ENCODE data around the gene PDGFD.

PDGFD gene

GRCh38 chr11:104095791-104096190, 68.2 kb downstream of the PDGFD start:
- no peak overlapping the region for H3K27ac Mint-ChIP-seq
- intact Hi-C loops (cut with micrococcal nuclease) = no loop called here
- H3K36me3 Mint-ChIP-seq (ENCODE audit: low read depth) = no peaks in the 10 kb centered on the region
- H3K4me1 Mint-ChIP-seq (ENCODE audit: low read depth) = peaks cover 7% of the 10 kb centered on the region
- H3K4me3 Mint-ChIP-seq = no peak overlapping the region
- H3K27me3 Mint-ChIP-seq = no peaks in the 10 kb centered on the region
- no peaks in the 10 kb centered on the region for H3K9me3 Mint-ChIP-seq

- H3K4me1 Mint-ChIP-seq (ENCODE audit: low read depth) = peaks cover 7% of the 10 kb centered on the region
- H3K4me3 Mint-ChIP-seq = no peak overlapping the region
- no peak overlapping the region for H3K27ac Mint-ChIP-seq
- H3K36me3 Mint-ChIP-seq (ENCODE audit: low read depth) = no peaks in the 10 kb centered on the region
- intact Hi-C loops (cut with micrococcal nuclease) = no loop called here
- H3K27me3 Mint-ChIP-seq = no peaks in the 10 kb centered on the region
- no peaks in the 10 kb centered on the region for H3K9me3 Mint-ChIP-seq
Measured at GRCh38 chr11:104094576-104094975, 69.4 kb downstream of the PDGFD start.

- Mint-ChIP-seq H3K4me1 (ENCODE audit: low read depth) (peaks cover 7% of the 10 kb centered on the region), H3K4me3 (no peak overlapping the region), H3K27ac (no peak overlapping the region), H3K9me3 (no peaks in the 10 kb centered on the region), H3K36me3 (ENCODE audit: low read depth) (no peaks in the 10 kb centered on the region), H3K27me3 (no peaks in the 10 kb centered on the region)
- intact Hi-C loops (cut with micrococcal nuclease) = no loop called here
Measured at GRCh38 chr11:104093426-104094280, 70.3 kb downstream of the PDGFD start.

DNA sequence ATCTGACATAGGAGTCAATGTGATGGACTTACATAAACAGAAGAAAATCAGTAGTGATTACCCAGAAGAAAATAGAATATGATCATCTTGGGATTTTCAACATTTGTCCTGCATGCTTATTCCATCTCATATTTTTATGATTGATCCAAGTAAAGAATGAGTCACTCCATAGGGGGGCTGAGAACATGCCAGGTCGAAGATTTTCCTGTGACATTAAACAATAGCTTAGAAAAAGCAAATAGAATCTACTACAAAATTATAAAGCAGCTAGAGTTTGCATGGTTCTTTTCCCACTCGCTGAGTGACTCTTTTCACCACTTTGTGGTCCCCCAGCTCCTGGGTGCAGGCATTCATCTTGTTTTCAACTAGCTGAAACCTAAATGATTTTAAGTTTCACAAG, 71.2 kb downstream of the PDGFD start:
- intact Hi-C loops (cut with micrococcal nuclease) = no loop called here
- no peak overlapping the region for H3K4me3 Mint-ChIP-seq

GRCh38 chr11:104091281-104092096, 72.5 kb downstream of the PDGFD start:
- H3K27me3 Mint-ChIP-seq = no peaks in the 10 kb centered on the region
- no peaks in the 10 kb centered on the region for H3K36me3 Mint-ChIP-seq (ENCODE audit: low read depth)
- no peaks in the 10 kb centered on the region for H3K9me3 Mint-ChIP-seq
- peaks cover 7% of the 10 kb centered on the region for H3K4me1 Mint-ChIP-seq (ENCODE audit: low read depth)
- H3K27ac Mint-ChIP-seq = no peak overlapping the region
- H3K4me3 Mint-ChIP-seq = no peak overlapping the region
- intact Hi-C loops (cut with micrococcal nuclease) = no loop called here

More for the DNA sequence above, 71.2 kb downstream of the PDGFD start:
- H3K4me1 Mint-ChIP-seq (ENCODE audit: low read depth) = peaks cover 7% of the 10 kb centered on the region
- H3K9me3 Mint-ChIP-seq = no peaks in the 10 kb centered on the region
- H3K36me3 Mint-ChIP-seq (ENCODE audit: low read depth) = no peaks in the 10 kb centered on the region
- no peaks in the 10 kb centered on the region for H3K27me3 Mint-ChIP-seq
- H3K27ac Mint-ChIP-seq = no peak overlapping the region

DNA sequence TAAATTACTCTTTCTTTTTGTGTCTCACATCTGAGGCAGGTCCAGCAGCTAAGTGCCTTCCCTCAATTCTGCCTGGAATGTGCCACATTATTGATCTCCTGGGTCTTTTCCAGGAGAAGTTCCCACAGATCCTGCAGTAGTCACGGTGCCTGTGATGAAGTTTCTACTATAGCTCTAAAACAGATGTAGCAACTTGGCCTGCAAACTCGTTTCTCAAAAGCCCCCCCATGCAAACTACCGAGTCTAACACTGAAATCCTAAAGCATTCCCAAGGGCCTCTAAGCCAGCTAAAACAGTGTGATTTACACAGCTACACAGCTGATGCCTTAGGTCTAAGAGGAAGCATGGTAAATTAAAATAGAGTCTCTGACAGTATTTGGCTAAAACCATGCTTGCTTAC, 73.2 kb downstream of the PDGFD start:
- Mint-ChIP-seq H3K27ac (no peak overlapping the region), H3K4me1 (ENCODE audit: low read depth) (peaks cover 7% of the 10 kb centered on the region), H3K36me3 (ENCODE audit: low read depth) (no peaks in the 10 kb centered on the region), H3K27me3 (no peaks in the 10 kb centered on the region), H3K9me3 (no peaks in the 10 kb centered on the region), H3K4me3 (no peak overlapping the region)
- intact Hi-C loops (cut with micrococcal nuclease) = no loop called here

DNA sequence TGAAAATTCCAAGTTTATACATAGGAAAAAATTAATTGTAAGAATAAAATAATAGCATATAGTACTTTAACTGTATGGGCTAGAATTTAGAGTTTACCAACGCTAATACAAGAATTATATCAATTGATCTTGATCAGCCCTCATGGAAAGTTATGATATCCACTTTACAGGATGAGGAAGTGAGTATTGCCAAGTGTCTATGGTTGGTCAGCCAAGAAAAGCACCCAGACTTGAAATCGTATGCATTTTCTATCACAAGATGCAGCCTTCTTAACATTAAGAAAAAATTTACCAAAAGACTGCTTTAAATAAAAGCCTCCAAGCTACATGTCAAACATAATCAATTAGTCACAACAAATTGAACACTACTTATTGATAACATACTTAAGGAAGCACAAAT, 74.5 kb downstream of the PDGFD start:
- H3K36me3 Mint-ChIP-seq (ENCODE audit: low read depth) = no peaks in the 10 kb centered on the region
- peaks cover 7% of the 10 kb centered on the region for H3K4me1 Mint-ChIP-seq (ENCODE audit: low read depth)
- no peak overlapping the region for H3K4me3 Mint-ChIP-seq
- H3K27me3 Mint-ChIP-seq = no peaks in the 10 kb centered on the region
- intact Hi-C loops (cut with micrococcal nuclease) = no loop called here
- H3K27ac Mint-ChIP-seq = no peak overlapping the region
- no peaks in the 10 kb centered on the region for H3K9me3 Mint-ChIP-seq

GRCh38 chr11:104086621-104087020, 77.3 kb downstream of the PDGFD start:
- no peak overlapping the region for H3K4me3 Mint-ChIP-seq
- H3K36me3 Mint-ChIP-seq (ENCODE audit: low read depth) = no peaks in the 10 kb centered on the region
- H3K27me3 Mint-ChIP-seq = no peaks in the 10 kb centered on the region
- peaks cover 5% of the 10 kb centered on the region for H3K4me1 Mint-ChIP-seq (ENCODE audit: low read depth)
- no peaks in the 10 kb centered on the region for H3K9me3 Mint-ChIP-seq
- no peak overlapping the region for H3K27ac Mint-ChIP-seq
- intact Hi-C loops (cut with micrococcal nuclease) = no loop called here

GRCh38 chr11:104078995-104079394, 85.0 kb downstream of the PDGFD start:
- Mint-ChIP-seq H3K9me3 (peaks cover 9% of the 10 kb centered on the region), H3K4me1 (ENCODE audit: low read depth) (peaks cover 20% of the 10 kb centered on the region), H3K36me3 (ENCODE audit: low read depth) (no peaks in the 10 kb centered on the region), H3K4me3 (no peak overlapping the region), H3K27ac (no peak overlapping the region), H3K27me3 (no peaks in the 10 kb centered on the region)
- intact Hi-C loops (cut with micrococcal nuclease) = no loop called here

DNA sequence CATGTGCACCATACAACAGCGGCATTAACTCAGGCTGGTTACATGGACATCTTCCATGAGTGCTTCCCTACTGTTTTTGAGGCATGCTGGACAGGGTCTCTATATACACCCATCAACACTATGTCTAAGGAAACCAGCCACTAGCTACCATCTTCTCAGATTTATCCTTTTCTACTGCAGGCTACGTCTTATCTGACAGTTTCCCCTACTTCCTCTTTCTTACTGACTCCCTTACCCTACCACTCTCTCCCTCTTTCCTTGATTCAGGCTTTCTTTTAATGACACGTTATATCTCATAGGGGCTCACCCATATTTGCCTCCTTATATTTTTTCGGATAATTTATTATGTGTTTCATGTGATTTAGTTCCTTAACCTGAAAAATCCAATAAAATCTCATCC, 85.7 kb downstream of the PDGFD start:
- intact Hi-C loops (cut with micrococcal nuclease) = no loop called here
- Mint-ChIP-seq H3K27me3 (no peaks in the 10 kb centered on the region), H3K4me1 (ENCODE audit: low read depth) (peaks cover 22% of the 10 kb centered on the region), H3K36me3 (ENCODE audit: low read depth) (no peaks in the 10 kb centered on the region), H3K27ac (no peak overlapping the region), H3K4me3 (no peak overlapping the region), H3K9me3 (peaks cover 9% of the 10 kb centered on the region)

GRCh38 chr11:104076455-104076854, 87.5 kb downstream of the PDGFD start:
- peaks cover 22% of the 10 kb centered on the region for H3K4me1 Mint-ChIP-seq (ENCODE audit: low read depth)
- no peak overlapping the region for H3K4me3 Mint-ChIP-seq
- H3K9me3 Mint-ChIP-seq = peaks cover 9% of the 10 kb centered on the region
- no peaks in the 10 kb centered on the region for H3K36me3 Mint-ChIP-seq (ENCODE audit: low read depth)
- H3K27me3 Mint-ChIP-seq = no peaks in the 10 kb centered on the region
- peak overlapping the region; percentile 74 for H3K27ac Mint-ChIP-seq
- intact Hi-C loops (cut with micrococcal nuclease) = no loop called here

GRCh38 chr11:104075706-104076105, 88.2 kb downstream of the PDGFD start:
- Mint-ChIP-seq H3K27me3 (no peaks in the 10 kb centered on the region), H3K36me3 (ENCODE audit: low read depth) (no peaks in the 10 kb centered on the region), H3K4me3 (peak overlapping the region; percentile 13), H3K4me1 (ENCODE audit: low read depth) (peaks cover 22% of the 10 kb centered on the region), H3K27ac (peak overlapping the region; percentile 74), H3K9me3 (peaks cover 9% of the 10 kb centered on the region)
- intact Hi-C loops (cut with micrococcal nuclease) = no loop called here

GRCh38 chr11:104075091-104075490, 88.9 kb downstream of the PDGFD start:
- Mint-ChIP-seq H3K27me3 (no peaks in the 10 kb centered on the region), H3K4me1 (ENCODE audit: low read depth) (peaks cover 22% of the 10 kb centered on the region), H3K9me3 (peaks cover 9% of the 10 kb centered on the region), H3K27ac (no peak overlapping the region), H3K4me3 (no peak overlapping the region), H3K36me3 (ENCODE audit: low read depth) (no peaks in the 10 kb centered on the region)
- intact Hi-C loops (cut with micrococcal nuclease) = no loop called here

- intact Hi-C loops (cut with micrococcal nuclease) = no loop called here
- no peaks in the 10 kb centered on the region for H3K27me3 Mint-ChIP-seq
- peaks cover 9% of the 10 kb centered on the region for H3K9me3 Mint-ChIP-seq
- peak overlapping the region; percentile 43 for H3K27ac Mint-ChIP-seq
- H3K4me3 Mint-ChIP-seq = no peak overlapping the region
- peaks cover 22% of the 10 kb centered on the region for H3K4me1 Mint-ChIP-seq (ENCODE audit: low read depth)
- H3K36me3 Mint-ChIP-seq (ENCODE audit: low read depth) = no peaks in the 10 kb centered on the region
Measured at GRCh38 chr11:104073950-104074705, 89.8 kb downstream of the PDGFD start.

Measured in dendritic cell treated with granulocyte-macrophage colony-stimulating factor and Interleukin-4, amounts not matched to agents 40 ng/mL and 50 ng/mL, for 4 days (primary cell).